Measurements from ENCODE around the gene STX3.
"Not testable (repeated sequence)": the region's sequence is repeated elsewhere in the genome, so short reads cannot be mapped to it uniquely, and the experiment has no call there.

The STX3 gene

GRCh38 chr11:59759900-59760299 lies 4.7 kb downstream of the STX3 start:
- no peak for DNase-seq

GRCh38 chr11:59760771-59761170 lies 5.6 kb downstream of the STX3 start:
- no peak for DNase-seq

GRCh38 chr11:59761993-59762392 lies 6.8 kb downstream of the STX3 start:
- no peak for DNase-seq

- DNase-seq, result no peak
Measured at GRCh38 chr11:59765068-59765735, 10.0 kb downstream of the STX3 start.

GRCh38 chr11:59766542-59767224 lies 11.5 kb downstream of the STX3 start:
- no peak for DNase-seq

- DNase-seq, result no peak
Measured at GRCh38 chr11:59767225-59767611, 12.0 kb downstream of the STX3 start.

GRCh38 chr11:59769111-59769510 lies 13.9 kb downstream of the STX3 start:
- no peak for DNase-seq

GRCh38 chr11:59769828-59770227 lies 14.7 kb downstream of the STX3 start:
- DNase-seq, result no peak

- DNase-seq, result no peak
Measured at GRCh38 chr11:59770319-59770718, 15.1 kb downstream of the STX3 start.

- no peak for DNase-seq
Measured at GRCh38 chr11:59770869-59771268, 15.7 kb downstream of the STX3 start.

- no peak for DNase-seq
Measured at GRCh38 chr11:59771605-59772004, 16.4 kb downstream of the STX3 start.

- no peak for DNase-seq
Measured at GRCh38 chr11:59773083-59773440, 17.9 kb downstream of the STX3 start.

- DNase-seq, result no peak
Measured at GRCh38 chr11:59776210-59777066, 21.3 kb downstream of the STX3 start.

GRCh38 chr11:59777104-59777503 lies 21.9 kb downstream of the STX3 start:
- DNase-seq, result no peak

GRCh38 chr11:59778122-59778521 lies 22.9 kb downstream of the STX3 start:
- no peak for DNase-seq

- DNase-seq, result no peak
Measured at GRCh38 chr11:59779487-59779886, 24.3 kb downstream of the STX3 start.

- no peak for DNase-seq
Measured at GRCh38 chr11:59782080-59782479, 26.9 kb downstream of the STX3 start.

- DNase-seq, result no peak
Measured at GRCh38 chr11:59783632-59784090, 28.5 kb downstream of the STX3 start.

GRCh38 chr11:59784441-59784840 lies 29.3 kb downstream of the STX3 start:
- DNase-seq, result not testable (repeated sequence)

- DNase-seq, result no peak
Measured at GRCh38 chr11:59785818-59786217, 30.6 kb downstream of the STX3 start.

GRCh38 chr11:59787255-59787588 lies 32.0 kb downstream of the STX3 start:
- no peak for DNase-seq

GRCh38 chr11:59787816-59788215 lies 32.6 kb downstream of the STX3 start:
- DNase-seq, result no peak

- DNase-seq, result no peak
Measured at GRCh38 chr11:59791639-59792038, 36.5 kb downstream of the STX3 start.

GRCh38 chr11:59792507-59792906 lies 37.3 kb downstream of the STX3 start:
- DNase-seq, result no peak

Measured in stimulated activated naive CD4-positive, alpha-beta T cell treated with Interleukin-2 at 50 U/mL for 16 hours (primary cell).